GM12878 (cell line): ENCODE data around the gene SUPT3H. TPM values are rescaled to one million over a fixed set of nuclear protein-coding genes. Genes with fewer than 3 reads are reported as not detected.

ENCODE experiments used
- ATAC-seq: fragments of 200-7000 bp; cut with Tn5 transposase; 3 replicates; pipeline ENCODE4 v1.9.1; 2020; ENCODE audit warnings: mild to moderate bottlenecking, moderate library complexity
- BruUV-seq: library from RNA; stranded (reverse); fragments of 400-500 nt; replicated peaks from 2 replicates; lab custom pipeline; 2021; lab: Mats Ljungman, UMichigan
- CTCF ChIA-PET: fragments of 300-600 bp; sonication (Branson Sonifier 250); formaldehyde crosslinking; extraction: SDS; loops from one replicate; lab custom pipeline; 2021; ENCODE audit warnings: inconsistent platforms; lab: Yijun Ruan, JAX
- POLR2A ChIA-PET: fragments of 350-600 bp; formaldehyde crosslinking; extraction: SDS; loops from one replicate; lab custom pipeline; 2021; ENCODE audit warnings: inconsistent platforms; lab: Charles Lee
- RAD21 ChIA-PET: fragments of 300-600 bp; sonication (Branson Sonifier 250); formaldehyde crosslinking; loops from one replicate; lab custom pipeline; 2023; ENCODE audit warnings: antibody characterized with exemption; ENCODE audit not compliant: unreplicated experiment; lab: Charles Lee
- SMC1A ChIA-PET: fragments of 300-600 bp; sonication (Branson Sonifier 250); formaldehyde crosslinking; loops from one replicate; lab custom pipeline; 2023; ENCODE audit not compliant: unreplicated experiment, uncharacterized antibody; lab: Charles Lee
- DNase-seq: peaks from one replicate; pipeline ENCODE4 v3.0.0-alpha.2; 2011; ENCODE audit warnings: low read depth, low spot score
- FAIRE-seq: peaks from 3 replicates; lab custom pipeline; 2011; peaks lifted over from hg19 to GRCh38; lab: Jason Lieb, UNC
- H2AFZ ChIP-seq: 2 replicates; pipeline ENCODE4 v1.6.0; 2011; ENCODE audit warnings: low read depth, low read length, control low read depth; ENCODE audit not compliant: control insufficient read depth
- H3K27ac ChIP-seq: 2 replicates; pipeline ENCODE4 v1.5.1; 2011; ENCODE audit warnings: control low read depth; ENCODE audit not compliant: control insufficient read depth, insufficient read depth
- H3K27me3 ChIP-seq, 2 experiments: replicated peaks in 1 of 2; 2 replicates each; pipeline versions ENCODE4 v1.6.0 to v1.6.1; 2011; ENCODE audit warnings: low read length in 1 of 2; ENCODE audit not compliant: control insufficient read depth in 2 of 2, insufficient read depth in 2 of 2
- H3K36me3 ChIP-seq, 2 experiments: 2 replicates each; pipeline ENCODE4 v1.5.1; 2011; ENCODE audit warnings: low read length in 1 of 2; ENCODE audit not compliant: control insufficient read depth in 2 of 2, insufficient read depth in 2 of 2
- H3K4me1 ChIP-seq: 2 replicates; pipeline ENCODE4 v1.6.1; 2011; ENCODE audit warnings: mild to moderate bottlenecking, low read length, moderate library complexity, mixed read lengths; ENCODE audit not compliant: control insufficient read depth, insufficient read depth
- H3K4me2 ChIP-seq: 2 replicates; pipeline ENCODE4 v1.6.0; 2011; ENCODE audit warnings: control low read depth; ENCODE audit not compliant: control insufficient read depth, insufficient read depth
- H3K4me3 ChIP-seq: fragments of 200-600 bp; sonication (generic); 2 replicates; pipeline ENCODE4 v1.5.1; 2016
- H3K79me2 ChIP-seq: 2 replicates; pipeline ENCODE4 v1.6.0; 2011; ENCODE audit warnings: low read length; ENCODE audit not compliant: control insufficient read depth, insufficient read depth
- H3K9ac ChIP-seq: 2 replicates; pipeline ENCODE4 v1.8.0; 2011; ENCODE audit warnings: low read length, control low read depth, mixed read lengths; ENCODE audit not compliant: control insufficient read depth, insufficient read depth
- H3K9me3 ChIP-seq: replicated peaks from 3 replicates; pipeline ENCODE4 v1.5.1; 2011; ENCODE audit warnings: mild to moderate bottlenecking, low read length; ENCODE audit not compliant: control insufficient read depth, insufficient read depth
- H4K20me1 ChIP-seq: 2 replicates; pipeline ENCODE4 v1.6.0; 2011; ENCODE audit not compliant: control insufficient read depth, insufficient read depth
- CBFB ChIP-seq: IDR thresholded peaks from 2 replicates; pipeline ENCODE4 v1.6.1; 2016; ENCODE audit warnings: antibody characterized with exemption, low read depth
- CHD2 ChIP-seq: IDR thresholded peaks from 2 replicates; pipeline ENCODE4 v1.6.1; 2011; ENCODE audit warnings: low read depth, low read length, improper control_type of control experiment, borderline replicate concordance
- MTA3 ChIP-seq: IDR thresholded peaks from 2 replicates; pipeline ENCODE4 v1.6.1; 2012; ENCODE audit warnings: low read length, inconsistent platforms, borderline replicate concordance
- SIX5 ChIP-seq: IDR thresholded peaks from 2 replicates; pipeline ENCODE4 v1.6.1; 2011; ENCODE audit warnings: mild to moderate bottlenecking, low read depth, low read length, moderate library complexity; ENCODE audit not compliant: severe bottlenecking
- TCF12 ChIP-seq: IDR thresholded peaks from 2 replicates; pipeline ENCODE4 v1.6.1; 2011; ENCODE audit warnings: low read depth, mild to moderate bottlenecking, low read length
- ZNF622 ChIP-seq: fragments of 450-650 bp; IDR thresholded peaks from 2 replicates; pipeline ENCODE4 v1.6.1; 2017; ENCODE audit warnings: mild to moderate bottlenecking, inconsistent platforms
- ZSCAN29 ChIP-seq: fragments of 450-650 bp; IDR thresholded peaks from 2 replicates; pipeline ENCODE4 v1.6.1; 2017; ENCODE audit warnings: mild to moderate bottlenecking, moderate library complexity
- WGBS: methylation state at CpG from one replicate; pipeline ENCODE4 v1.1.6; 2016; ENCODE audit warnings: low lambda C conversion rate; ENCODE audit not compliant: insufficient replicate concordance, insufficient coverage; ENCODE audit errors: missing lambda C conversion rate; 5-methylcytosine and 5-hydroxymethylcytosine counted together
- in situ Hi-C: fragments of 300-500 bp; cut with MboI; formaldehyde crosslinking; loops from 9 replicates; pipeline ENCODE4 v1.14.3; 2018; ENCODE audit warnings: mixed read lengths
- intact Hi-C: fragments of 100-400 bp; cut with micrococcal nuclease; formaldehyde crosslinking; loops from one replicate; pipeline ENCODE4 v1.14.2; 2022; ENCODE audit not compliant: unreplicated experiment
- polyA plus RNA-seq, 11 experiments: library from polyadenylated mRNA; depleted of rRNA in 4 of 11; unstranded in 6 of 11; stranded (reverse) in 5 of 11; fragments of >200 nt; fragmentation: Nextera tagmentation in 4 of 11; fragmentation: Illumina TruSeq in 1 of 11; extraction: Ambion mirVana in 4 of 11; extraction: Trizol in 1 of 11; gene quantifications; 1 replicate in 1 of 11; 2 replicates in 10 of 11; pipeline versions ENCODE4 v1.2.1 to v1.2.3, GENCODE V29; 2011 to 2016; ENCODE audit warnings: inconsistent platforms in 2 of 11, missing spikeins in 2 of 11, low read depth in 1 of 11
- total RNA-seq, 4 experiments: library from RNA; depleted of rRNA in 3 of 4; stranded (reverse); fragments of >200 nt in 3 of 4; fragmentation: Illumina TruSeq in 1 of 4; extraction: Trizol in 1 of 4; gene quantifications; 2 replicates each; pipeline versions ENCODE4 v1.2.1 to v1.2.3, GENCODE V29; 2013 to 2021
- TF ChIP-seq, protein P1 (sequence below): fragments of 450-650 bp; formaldehyde crosslinking; IDR thresholded peaks from 2 replicates; pipeline ENCODE4 v1.5.0; 2022; ENCODE audit warnings: mild to moderate bottlenecking, missing genetic modification characterization

SUPT3H gene
- total and polyA plus RNA-seq, 10 of the 15 experiments (the other 5 are each of a cell fraction or from before 2014, with no cell fraction given): 0.51 to 3.7 (median 2.0) TPM

GRCh38 chr6:45163952-45164766 lies 213.6 kb downstream of the SUPT3H start (continued):
- no peak for TF ChIP-seq CHD2

- Histone ChIP-seq H3K4me1 (0 out of 2 replicates have a peak, but pooled peaks cover 4% of the 10 kb centered on the region), H3K27ac (no peak overlapping the region), H3K36me3 (no peaks in the 10 kb centered on the region), H3K9ac (no peak overlapping the region), H3K4me2 (no peak overlapping the region), H3K27me3 (no peaks in the 10 kb centered on the region), H2AFZ (no peak overlapping the region), H4K20me1 (no peaks in the 10 kb centered on the region)
- in situ Hi-C loops: no loop called here
- RAD21 ChIA-PET: no interaction called here
- SMC1A ChIA-PET: no interaction called here
- no peak for TF ChIP-seq ZNF622
- TF ChIP-seq, protein P1, sequence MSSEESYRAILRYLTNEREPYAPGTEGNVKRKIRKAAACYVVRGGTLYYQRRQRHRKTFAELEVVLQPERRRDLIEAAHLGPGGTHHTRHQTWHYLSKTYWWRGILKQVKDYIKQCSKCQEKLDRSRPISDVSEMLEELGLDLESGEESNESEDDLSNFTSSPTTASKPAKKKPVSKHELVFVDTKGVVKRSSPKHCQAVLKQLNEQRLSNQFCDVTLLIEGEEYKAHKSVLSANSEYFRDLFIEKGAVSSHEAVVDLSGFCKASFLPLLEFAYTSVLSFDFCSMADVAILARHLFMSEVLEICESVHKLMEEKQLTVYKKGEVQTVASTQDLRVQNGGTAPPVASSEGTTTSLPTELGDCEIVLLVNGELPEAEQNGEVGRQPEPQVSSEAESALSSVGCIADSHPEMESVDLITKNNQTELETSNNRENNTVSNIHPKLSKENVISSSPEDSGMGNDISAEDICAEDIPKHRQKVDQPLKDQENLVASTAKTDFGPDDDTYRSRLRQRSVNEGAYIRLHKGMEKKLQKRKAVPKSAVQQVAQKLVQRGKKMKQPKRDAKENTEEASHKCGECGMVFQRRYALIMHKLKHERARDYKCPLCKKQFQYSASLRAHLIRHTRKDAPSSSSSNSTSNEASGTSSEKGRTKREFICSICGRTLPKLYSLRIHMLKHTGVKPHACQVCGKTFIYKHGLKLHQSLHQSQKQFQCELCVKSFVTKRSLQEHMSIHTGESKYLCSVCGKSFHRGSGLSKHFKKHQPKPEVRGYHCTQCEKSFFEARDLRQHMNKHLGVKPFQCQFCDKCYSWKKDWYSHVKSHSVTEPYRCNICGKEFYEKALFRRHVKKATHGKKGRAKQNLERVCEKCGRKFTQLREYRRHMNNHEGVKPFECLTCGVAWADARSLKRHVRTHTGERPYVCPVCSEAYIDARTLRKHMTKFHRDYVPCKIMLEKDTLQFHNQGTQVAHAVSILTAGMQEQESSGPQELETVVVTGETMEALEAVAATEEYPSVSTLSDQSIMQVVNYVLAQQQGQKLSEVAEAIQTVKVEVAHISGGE (CRISPR knock-in tag): no peak
- no peak for TF ChIP-seq MTA3
- no peak for TF ChIP-seq ZSCAN29
- TF ChIP-seq CBFB: no peak
- no peak for TF ChIP-seq SIX5
- no peak for TF ChIP-seq TCF12
- TF ChIP-seq, all 136 proteins: peak for 0
- H3K4me3 ChIP-seq: no peak overlapping the region
- POLR2A ChIA-PET: no interaction called here
- intact Hi-C loops: loop anchor here (10.0 kb wide), 1 partner anchor 296 kb away; no protein-coding TSS in a partner anchor
- BruUV-seq: no TSS peak
- H3K9me3 ChIP-seq: no peaks in the 10 kb centered on the region
- CTCF ChIA-PET: no interaction called here
- DNase-seq (no peak), ATAC-seq (no peak), FAIRE-seq (no peak)
- 70% methylated on average over 4 of the region's 4 CpGs for WGBS
- H3K79me2 ChIP-seq: no peaks in the 10 kb centered on the region
Observed at GRCh38 chr6:45160305-45160704, 217.4 kb downstream of the SUPT3H start.
